Thymus (tissue), 11 donors: ENCODE data around the gene FBXO42. TPM values are rescaled to one million over a fixed set of nuclear protein-coding genes. Genes with fewer than 3 reads are reported as not detected.
A peak's percentile ranks its signal among the peaks of the same experiment; 100 is the strongest.
"Not testable (repeated sequence)": the region's sequence is repeated elsewhere in the genome, so short reads cannot be mapped to it uniquely, and the experiment has no call there.

Experiments
- DNase-seq, 9 donors: peaks; one replicate each; pipeline ENCODE4 v3.0.0-alpha.2; 2013; ENCODE audit warnings: low spot score in 9 of 9, low read depth in 6 of 9, missing footprints in 1 of 9
- H3K27ac ChIP-seq, 2 donors: one replicate each; pipeline ENCODE4 v1.5.1; 2013; ENCODE audit warnings: control low read depth in 1 of 2, low read depth in 1 of 2, low read length in 1 of 2, mild to moderate bottlenecking in 1 of 2, moderate library complexity in 1 of 2
- H3K27me3 ChIP-seq, 2 donors: one replicate each; pipeline ENCODE4 v1.5.1; 2013; ENCODE audit warnings: low read length in 1 of 2; ENCODE audit not compliant: control insufficient read depth in 2 of 2, insufficient read depth in 1 of 2
- H3K36me3 ChIP-seq, 2 donors: one replicate each; pipeline ENCODE4 v1.5.1; 2013; ENCODE audit warnings: low read length in 1 of 2, mild to moderate bottlenecking in 1 of 2, moderate library complexity in 1 of 2; ENCODE audit not compliant: control insufficient read depth in 2 of 2, insufficient read depth in 2 of 2
- H3K4me1 ChIP-seq, 2 donors: one replicate each; pipeline ENCODE4 v1.5.1; 2013; ENCODE audit warnings: low read length in 2 of 2; ENCODE audit not compliant: control insufficient read depth in 2 of 2, insufficient read depth in 2 of 2
- H3K4me3 ChIP-seq, 2 donors: one replicate each; pipeline ENCODE4 v1.5.1; 2013; ENCODE audit warnings: low read length in 2 of 2, control low read depth in 1 of 2, mild to moderate bottlenecking in 1 of 2
- H3K9me3 ChIP-seq, 2 donors: one replicate each; pipeline ENCODE4 v1.5.1; 2013; ENCODE audit warnings: low read length in 1 of 2, mild to moderate bottlenecking in 1 of 2; ENCODE audit not compliant: control insufficient read depth in 2 of 2, insufficient read depth in 1 of 2
- WGBS: extraction: QIAGEN DNeasy Blood & Tissue Kit; methylation state at CpG from one replicate; pipeline ENCODE4 v1.1.7; 2013; 5-methylcytosine and 5-hydroxymethylcytosine counted together
- polyA plus RNA-seq: library from polyadenylated mRNA; stranded (reverse); fragments of 200-250 nt; gene quantifications from one replicate; pipeline ENCODE4 v1.2.3, GENCODE V29; 2013
- total RNA-seq: library from RNA; stranded (reverse); fragments of 120-200 nt; gene quantifications from one replicate; pipeline ENCODE4 v1.2.4, GENCODE V29; 2013
- donor health status: healthy.

The FBXO42 gene
- total and polyA plus RNA-seq, 2 donors, result 12.4 to 20.8 TPM

- WGBS, result 22% methylated on average over 33 of the region's 33 CpGs
- no peaks in the 10 kb centered on the region for H3K36me3 ChIP-seq
- peaks cover 0 to 48% of the 10 kb centered on the region in 2 donors for H3K27me3 ChIP-seq
- H3K4me3 ChIP-seq, result peak overlapping the region; percentile 29 to 49
- DNase-seq, result peak in 4 of 9 donors; percentile 21 to 73 (median 52)
- H3K4me1 ChIP-seq, result peaks cover 13 to 22% of the 10 kb centered on the region in 2 donors
- H3K9me3 ChIP-seq, result peaks cover 0 to 5% of the 10 kb centered on the region in 2 donors
- no peak overlapping the region for H3K27ac ChIP-seq
Observed at GRCh38 chr1:16215882-16216753, 136.2 kb downstream of the FBXO42 start.

GRCh38 chr1:16215240-16215639 is 137.0 kb downstream of the FBXO42 start:
- not testable (repeated sequence) for H3K9me3 ChIP-seq, H3K27ac ChIP-seq, DNase-seq, H3K36me3 ChIP-seq, H3K4me3 ChIP-seq
- H3K27me3 ChIP-seq, result peaks cover 0 to 52% of the 10 kb centered on the region in 2 donors
- 96% methylated on average over 14 of the region's 14 CpGs for WGBS
- peaks cover 13 to 22% of the 10 kb centered on the region in 2 donors for H3K4me1 ChIP-seq

DNA sequence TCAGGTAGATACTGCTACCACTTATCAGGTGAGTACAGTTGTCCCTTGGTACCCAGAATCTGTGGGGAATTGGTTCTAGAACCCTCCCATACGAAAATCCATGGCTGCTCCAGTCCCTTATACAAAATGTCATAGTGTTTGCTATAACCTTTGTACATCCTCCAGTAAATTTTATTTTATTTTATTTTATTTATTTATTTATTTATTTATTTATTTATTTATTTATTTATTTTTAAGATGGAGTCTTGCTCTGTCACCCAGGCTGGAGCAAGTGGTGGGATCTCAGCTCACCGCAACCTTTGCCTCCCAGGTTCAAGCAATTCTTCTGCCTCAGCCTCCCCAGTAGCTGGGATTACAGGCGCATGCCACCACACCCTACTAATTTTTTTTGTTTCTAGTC is 138.7 kb downstream of the FBXO42 start:
- H3K4me3 ChIP-seq, H3K36me3 ChIP-seq, DNase-seq, H3K9me3 ChIP-seq, H3K27ac ChIP-seq: not testable (repeated sequence)
- peaks cover 13 to 19% of the 10 kb centered on the region in 2 donors for H3K4me1 ChIP-seq
- WGBS, result 96% methylated on average over 3 of the region's 3 CpGs
- peaks cover 0 to 55% of the 10 kb centered on the region in 2 donors for H3K27me3 ChIP-seq

DNA sequence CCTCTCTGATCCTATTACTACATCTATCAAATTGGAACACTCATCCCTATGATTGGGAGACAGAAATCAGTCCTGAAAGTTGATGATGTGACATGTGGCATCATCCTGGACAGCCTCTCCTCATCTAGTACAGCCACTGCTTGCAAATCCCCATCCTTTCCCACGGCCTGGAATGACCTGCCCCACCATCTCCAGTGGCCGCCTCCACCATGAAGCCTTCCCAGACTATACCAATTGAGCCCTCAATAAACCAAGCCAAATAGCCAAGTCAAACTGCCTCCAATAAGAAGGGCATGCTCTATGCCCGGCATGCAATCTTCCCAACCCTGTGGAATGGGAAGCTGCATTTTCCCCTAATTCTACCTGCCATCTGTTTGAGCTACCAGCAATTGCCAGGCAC is 139.3 kb downstream of the FBXO42 start:
- Histone ChIP-seq H3K9me3 (peaks cover 0 to 5% of the 10 kb centered on the region in 2 donors), H3K27ac (no peak overlapping the region), H3K36me3 (no peaks in the 10 kb centered on the region), H3K27me3 (peaks cover 0 to 56% of the 10 kb centered on the region in 2 donors), H3K4me3 (no peak overlapping the region), H3K4me1 (peaks cover 13 to 19% of the 10 kb centered on the region in 2 donors)
- WGBS, result 80% methylated on average over 3 of the region's 3 CpGs
- no peak for DNase-seq

GRCh38 chr1:16212251-16212961 is 139.9 kb downstream of the FBXO42 start, which contains the start of gene ARHGEF19:
Gene ARHGEF19 (minus strand): TSS chr1:16212652. CDS start chr1:16209054, 3,598 bp downstream.
- Histone ChIP-seq H3K27ac (no peak within 1 kb of the TSS), H3K4me3 (no peak within 1 kb of the TSS)
- DNase-seq, result no peak

GRCh38 chr1:16211824-16212223 is 140.5 kb downstream of the FBXO42 start:
- DNase-seq, result no peak
- Histone ChIP-seq H3K9me3 (peaks cover 0 to under 1% of the 10 kb centered on the region in 2 donors), H3K36me3 (no peaks in the 10 kb centered on the region), H3K4me1 (peaks cover 15 to 17% of the 10 kb centered on the region in 2 donors), H3K27ac (no peak overlapping the region), H3K4me3 (no peak overlapping the region), H3K27me3 (peaks cover 0 to 54% of the 10 kb centered on the region in 2 donors)
- 94% methylated on average over 6 of the region's 6 CpGs for WGBS

More at GRCh38 chr1:16212251-16212961, 139.9 kb downstream of the FBXO42 start, which contains the start of gene ARHGEF19:
- H3K9me3 ChIP-seq, result peaks cover 0 to 5% of the 10 kb centered on the region in 2 donors
- no peaks in the 10 kb centered on the region for H3K36me3 ChIP-seq
- H3K27me3 ChIP-seq, result peaks cover 0 to 56% of the 10 kb centered on the region in 2 donors
- peaks cover 17 to 18% of the 10 kb centered on the region in 2 donors for H3K4me1 ChIP-seq
- WGBS, result 72% methylated on average over 14 of the region's 14 CpGs

DNA sequence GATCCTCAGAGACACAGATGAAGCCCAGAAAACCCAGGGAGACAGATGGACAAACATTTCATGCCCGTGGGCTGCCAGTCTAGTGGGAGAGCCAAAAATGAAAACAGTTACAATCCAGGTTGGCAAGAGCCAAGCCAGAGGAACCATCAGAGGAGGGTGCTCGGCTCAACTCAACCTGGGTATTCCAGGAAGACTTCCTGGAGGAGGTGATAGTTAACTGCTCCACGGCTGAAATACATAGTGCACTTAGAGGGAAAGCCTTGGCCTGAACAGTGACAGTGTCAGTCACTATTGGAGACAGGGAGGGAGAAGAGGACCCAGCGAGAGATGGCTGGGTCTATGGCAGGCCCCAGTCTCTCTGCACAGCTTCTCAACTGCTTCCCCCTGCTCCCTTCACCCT is 141.7 kb downstream of the FBXO42 start:
- H3K4me3 ChIP-seq, result no peak overlapping the region
- WGBS, result 93% methylated on average over 4 of the region's 4 CpGs
- H3K36me3 ChIP-seq, result no peaks in the 10 kb centered on the region
- H3K27ac ChIP-seq, result no peak overlapping the region
- peaks cover 0 to 4% of the 10 kb centered on the region in 2 donors for H3K9me3 ChIP-seq
- H3K27me3 ChIP-seq, result peaks cover 0 to 41% of the 10 kb centered on the region in 2 donors
- H3K4me1 ChIP-seq, result peaks cover 10 to 15% of the 10 kb centered on the region in 2 donors
- no peak for DNase-seq

DNA sequence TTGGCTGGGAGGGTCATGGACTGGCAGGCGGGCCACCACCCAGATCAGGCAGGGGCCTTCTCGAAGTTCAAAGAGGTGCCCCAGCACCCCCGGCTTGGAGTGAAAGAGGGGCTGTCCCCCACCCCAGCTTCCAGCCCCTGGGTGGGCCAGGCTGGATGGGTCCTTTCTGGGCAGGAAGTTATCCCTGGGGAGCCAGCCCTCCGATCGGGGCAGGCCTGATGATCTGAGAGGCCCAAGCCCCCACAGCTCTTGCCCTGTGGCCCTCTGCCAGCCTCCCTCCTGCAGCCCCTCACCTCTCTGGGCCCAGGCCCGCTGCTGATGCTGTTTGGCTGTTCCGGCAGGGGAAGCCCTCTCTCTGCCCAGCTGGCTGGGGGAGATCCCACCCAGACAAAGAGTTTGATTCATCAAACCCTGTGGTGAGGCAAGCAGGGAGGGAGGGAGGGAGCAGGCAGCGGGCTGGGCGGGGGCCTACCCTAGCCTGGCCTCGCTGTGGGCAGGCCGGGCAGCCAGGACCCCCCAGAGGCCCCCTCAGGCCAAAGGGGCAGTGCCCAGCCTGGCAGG is 142.4 kb downstream of the FBXO42 start:
- H3K27ac ChIP-seq, result no peak overlapping the region

More for the DNA sequence above, 142.4 kb downstream of the FBXO42 start:
- Histone ChIP-seq H3K27me3 (peaks cover 0 to 37% of the 10 kb centered on the region in 2 donors), H3K4me3 (no peak overlapping the region), H3K36me3 (no peaks in the 10 kb centered on the region), H3K4me1 (peaks cover 10 to 20% of the 10 kb centered on the region in 2 donors), H3K9me3 (peaks cover 0 to 4% of the 10 kb centered on the region in 2 donors)
- WGBS, result 90% methylated on average over 11 of the region's 11 CpGs
- DNase-seq, result no peak
